Naive B cell (primary cell): ENCODE measurements around the gene MYOM1. TPM values are rescaled to one million over a fixed set of nuclear protein-coding genes. Genes with fewer than 3 reads are reported as not detected.
A peak's percentile ranks its signal among the peaks of the same experiment; 100 is the strongest.

Source experiments
- ATAC-seq, 2 donors: fragments of 150-1000 bp; cut with Tn5 transposase; 2 replicates each; pipeline ENCODE4 v1.10.0; 2021; ENCODE audit warnings: low read depth in 2 of 2, mild to moderate bottlenecking in 2 of 2, moderate library complexity in 2 of 2
- DNase-seq: peaks from one replicate; pipeline ENCODE4 v3.0.0; 2022
- H3K27ac Mint-ChIP-seq, 6 donors: one replicate each; pipeline ENCODE4 v1.8.0; 2020 to 2022; ENCODE audit warnings: mild to moderate bottlenecking in 6 of 6, mixed read lengths in 6 of 6, moderate library complexity in 5 of 6, inconsistent platforms in 2 of 6
- H3K27me3 Mint-ChIP-seq, 3 donors: one replicate each; pipeline ENCODE4 v1.8.0; 2021 to 2022; ENCODE audit warnings: mixed read lengths in 3 of 3, mild to moderate bottlenecking in 1 of 3
- H3K36me3 Mint-ChIP-seq, 2 donors: one replicate each; pipeline ENCODE4 v1.8.0; 2020 to 2022; ENCODE audit warnings: mixed read lengths in 2 of 2, inconsistent platforms in 1 of 2, mild to moderate bottlenecking in 1 of 2
- H3K4me1 Mint-ChIP-seq, 3 donors: one replicate each; pipeline ENCODE4 v1.8.0; 2020 to 2022; ENCODE audit warnings: mixed read lengths in 3 of 3, inconsistent platforms in 1 of 3, mild to moderate bottlenecking in 1 of 3, moderate library complexity in 1 of 3
- H3K4me3 Mint-ChIP-seq, 8 donors: one replicate each; pipeline ENCODE4 v1.8.0; 2020 to 2022; ENCODE audit warnings: mild to moderate bottlenecking in 8 of 8, mixed read lengths in 8 of 8, moderate library complexity in 8 of 8, inconsistent platforms in 2 of 8
- H3K9me3 Mint-ChIP-seq, 7 donors: one replicate each; pipeline ENCODE4 v1.8.0; 2020 to 2022; ENCODE audit warnings: mixed read lengths in 7 of 7, mild to moderate bottlenecking in 5 of 7, inconsistent platforms in 2 of 7, moderate library complexity in 1 of 7
- polyA plus RNA-seq, 6 donors: library from polyadenylated mRNA; unstranded; fragments of 300-500 nt; fragmentation: Illumina TruSeq; gene quantifications; one replicate each; pipeline ENCODE4 v1.2.3, GENCODE V29; 2021; ENCODE audit warnings: low read depth in 6 of 6

The MYOM1 gene
- polyA plus RNA-seq, 6 donors from 2014 or later, result 0.08 to 1.5 (median 0.85) TPM; not detected in 1

DNA sequence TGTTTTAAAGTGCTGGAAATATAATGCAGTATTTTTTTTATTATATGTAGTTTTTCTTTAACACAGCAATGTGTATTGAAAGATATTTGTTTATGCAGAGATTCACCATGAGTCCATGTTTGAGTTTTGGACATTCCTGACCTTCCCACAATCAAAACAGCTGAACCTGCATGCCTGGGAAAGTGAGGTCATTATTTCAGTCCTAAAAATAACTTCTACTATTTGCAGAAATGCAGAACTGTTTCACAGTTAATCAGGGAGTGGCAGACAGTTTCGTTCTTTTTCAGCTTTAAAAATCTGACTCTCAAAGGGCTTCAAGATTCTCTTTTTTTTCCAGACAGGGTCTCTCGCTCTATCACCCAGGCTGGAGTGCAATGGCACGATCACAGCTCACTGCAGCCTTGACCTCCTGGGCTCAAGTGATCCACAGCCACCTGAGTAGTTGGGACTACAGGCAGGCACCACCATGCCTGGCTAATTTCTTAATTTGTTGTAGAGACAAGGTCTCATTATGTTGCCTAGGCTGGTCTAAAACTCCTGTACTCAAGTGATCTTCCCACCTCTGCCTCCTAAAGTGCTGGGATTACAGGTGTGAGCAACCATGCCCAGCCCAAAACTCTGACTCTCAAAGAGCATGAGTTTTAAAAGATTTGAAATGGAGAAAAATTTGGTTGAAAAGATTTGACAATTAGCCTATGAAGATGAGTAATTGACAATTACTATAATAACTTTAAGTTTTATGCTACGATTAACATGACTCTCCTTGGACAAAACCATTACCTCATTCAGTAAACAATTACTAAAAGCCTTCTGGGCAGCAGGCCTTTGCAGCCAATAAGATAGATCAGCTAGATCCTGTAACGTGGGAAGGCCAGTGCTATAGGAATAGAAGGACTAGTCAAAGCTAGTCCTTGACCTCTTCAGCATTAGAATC is 37.2 kb upstream of the MYOM1 start:
- H3K9me3 Mint-ChIP-seq, result no peaks in the 10 kb centered on the region
- DNase-seq (no peak), ATAC-seq (no peak)
- H3K36me3 Mint-ChIP-seq, result peaks cover 18 to 31% of the 10 kb centered on the region in 2 donors
- H3K27me3 Mint-ChIP-seq, result no peaks in the 10 kb centered on the region
- H3K4me3 Mint-ChIP-seq, result peak overlapping the region; percentile 9 to 74 (median 51)
- peaks cover 59 to 79% (median 65%) of the 10 kb centered on the region in 3 donors for H3K4me1 Mint-ChIP-seq
- peak overlapping the region; percentile 78 to 98 (median 90) for H3K27ac Mint-ChIP-seq

DNA sequence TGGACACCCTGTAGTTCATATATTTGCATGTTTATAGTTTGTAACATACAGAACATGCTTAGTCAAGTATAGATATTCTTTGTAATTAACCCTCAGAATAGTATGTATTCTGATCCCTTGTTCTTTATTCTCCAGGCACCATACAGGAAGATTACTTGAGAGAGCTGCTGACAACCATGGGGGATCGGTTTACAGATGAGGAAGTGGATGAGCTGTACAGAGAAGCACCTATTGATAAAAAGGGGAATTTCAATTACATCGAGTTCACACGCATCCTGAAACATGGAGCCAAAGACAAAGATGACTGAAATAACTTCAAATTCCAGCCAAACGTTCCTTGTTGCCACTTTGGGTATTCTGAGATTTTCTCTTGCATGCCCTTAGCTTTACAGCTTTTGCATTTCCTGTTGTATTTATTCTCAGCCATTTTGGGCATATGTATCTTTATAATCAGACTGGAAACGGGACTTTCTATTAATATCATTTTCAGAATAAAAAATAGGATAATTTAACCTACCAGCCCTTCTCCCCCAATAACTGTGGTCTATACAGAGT is 35.9 kb upstream of the MYOM1 start:
- peaks cover 59 to 81% (median 66%) of the 10 kb centered on the region in 3 donors for H3K4me1 Mint-ChIP-seq
- H3K9me3 Mint-ChIP-seq, result no peaks in the 10 kb centered on the region
- DNase-seq, result no peak
- H3K36me3 Mint-ChIP-seq, result peaks cover 18 to 32% of the 10 kb centered on the region in 2 donors
- H3K27me3 Mint-ChIP-seq, result no peaks in the 10 kb centered on the region
- peak overlapping the region in 4 of 8 donors; percentile 8 to 68 (median 44) for H3K4me3 Mint-ChIP-seq
- peak; percentile 67 to 69 for ATAC-seq
- peak overlapping the region in 5 of 6 donors; percentile 41 to 98 (median 82) for H3K27ac Mint-ChIP-seq

- H3K4me1 Mint-ChIP-seq, result peaks cover 64 to 81% (median 67%) of the 10 kb centered on the region in 3 donors
- no peak overlapping the region for H3K4me3 Mint-ChIP-seq
- no peaks in the 10 kb centered on the region for H3K9me3 Mint-ChIP-seq
- H3K36me3 Mint-ChIP-seq, result peaks cover 18 to 36% of the 10 kb centered on the region in 2 donors
- ATAC-seq (no peak), DNase-seq (no peak)
- H3K27ac Mint-ChIP-seq, result peak overlapping the region in 3 of 6 donors; percentile 10 to 98 (median 35)
- H3K27me3 Mint-ChIP-seq, result no peaks in the 10 kb centered on the region
Observed at GRCh38 chr18:3254725-3255124, 35.0 kb upstream of the MYOM1 start.

DNA sequence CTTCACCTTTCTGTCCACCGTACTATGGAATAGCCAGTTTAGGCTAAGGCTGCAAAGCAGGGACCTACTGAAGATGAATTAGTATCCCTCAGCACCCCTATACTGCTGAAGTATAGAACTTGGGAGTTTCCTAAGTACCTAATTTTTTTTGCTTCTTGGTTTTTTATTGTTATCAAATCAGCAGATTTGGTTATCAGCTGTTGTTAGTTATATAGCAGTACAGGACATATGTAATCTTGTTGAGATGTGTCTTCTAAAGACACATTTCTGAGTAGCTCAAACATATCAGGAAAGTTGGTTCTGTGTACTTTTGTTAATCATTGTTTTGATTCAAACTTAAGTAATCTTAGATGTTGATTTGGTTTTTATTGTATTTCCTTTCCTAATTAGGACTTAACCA is 33.1 kb upstream of the MYOM1 start:
- H3K27ac Mint-ChIP-seq, result peak overlapping the region in 4 of 6 donors; percentile 20 to 79 (median 40)
- no peaks in the 10 kb centered on the region for H3K27me3 Mint-ChIP-seq
- H3K36me3 Mint-ChIP-seq, result peaks cover 18 to 29% of the 10 kb centered on the region in 2 donors
- no peak for DNase-seq
- H3K9me3 Mint-ChIP-seq, result no peaks in the 10 kb centered on the region
- no peak for ATAC-seq
- peak overlapping the region in 2 of 8 donors; percentile 42 to 55 for H3K4me3 Mint-ChIP-seq
- H3K4me1 Mint-ChIP-seq, result peaks cover 57 to 75% (median 62%) of the 10 kb centered on the region in 3 donors

DNA sequence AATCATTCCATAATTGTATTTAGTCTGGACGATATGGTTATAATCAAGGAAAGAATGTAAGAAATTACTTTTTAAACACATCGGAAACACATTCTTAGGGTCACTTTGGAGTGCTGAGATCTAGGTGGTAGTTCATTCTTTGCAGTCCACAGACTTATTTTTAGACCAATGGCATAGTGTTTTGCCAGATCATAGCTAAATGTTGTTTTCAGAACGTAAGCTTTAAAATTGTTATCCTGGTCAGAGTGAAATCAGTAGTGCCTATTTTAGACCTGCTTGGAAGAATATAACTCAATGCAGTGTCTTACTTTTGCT is 32.2 kb upstream of the MYOM1 start:
- no peak overlapping the region for H3K27ac Mint-ChIP-seq
- H3K4me3 Mint-ChIP-seq, result peak overlapping the region in 2 of 8 donors; percentile 7 to 16
- no peaks in the 10 kb centered on the region for H3K27me3 Mint-ChIP-seq
- ATAC-seq, result no peak
- H3K9me3 Mint-ChIP-seq, result no peaks in the 10 kb centered on the region
- peaks cover 18 to 26% of the 10 kb centered on the region in 2 donors for H3K36me3 Mint-ChIP-seq
- peaks cover 48 to 65% (median 52%) of the 10 kb centered on the region in 3 donors for H3K4me1 Mint-ChIP-seq
- no peak for DNase-seq

- H3K36me3 Mint-ChIP-seq, result peaks cover 15 to 26% of the 10 kb centered on the region in 2 donors
- ATAC-seq (no peak), DNase-seq (no peak)
- no peaks in the 10 kb centered on the region for H3K9me3 Mint-ChIP-seq
- H3K27ac Mint-ChIP-seq, result peak overlapping the region in 1 of 6 donors; percentile 12
- H3K4me1 Mint-ChIP-seq, result peaks cover 44 to 64% (median 51%) of the 10 kb centered on the region in 3 donors
- H3K4me3 Mint-ChIP-seq, result peak overlapping the region in 1 of 8 donors; percentile 7
- H3K27me3 Mint-ChIP-seq, result no peaks in the 10 kb centered on the region
Observed at GRCh38 chr18:3251249-3251962, 31.6 kb upstream of the MYOM1 start.

GRCh38 chr18:3250237-3251107 is 30.7 kb upstream of the MYOM1 start:
- Mint-ChIP-seq H3K9me3 (no peaks in the 10 kb centered on the region), H3K27ac (peak overlapping the region in 3 of 6 donors; percentile 37 to 67 (median 65)), H3K4me1 (peaks cover 43 to 65% (median 52%) of the 10 kb centered on the region in 3 donors), H3K4me3 (peak overlapping the region in 6 of 8 donors; percentile 1 to 97 (median 70)), H3K27me3 (no peaks in the 10 kb centered on the region), H3K36me3 (peaks cover 8 to 22% of the 10 kb centered on the region in 2 donors)
- DNase-seq (no peak), ATAC-seq (no peak)

GRCh38 chr18:3248658-3249359 is 29.0 kb upstream of the MYOM1 start:
- H3K27ac Mint-ChIP-seq, result peak overlapping the region; percentile 95 to 99 (median 98)
- no peaks in the 10 kb centered on the region for H3K9me3 Mint-ChIP-seq
- ATAC-seq (no peak), DNase-seq (peak; percentile 40)
- H3K27me3 Mint-ChIP-seq, result no peaks in the 10 kb centered on the region
- H3K4me1 Mint-ChIP-seq, result peaks cover 36 to 64% (median 48%) of the 10 kb centered on the region in 3 donors
- H3K36me3 Mint-ChIP-seq, result peaks cover 0 to 12% of the 10 kb centered on the region in 2 donors
- peak overlapping the region; percentile 84 to 99 (median 97) for H3K4me3 Mint-ChIP-seq

GRCh38 chr18:3248062-3248657 is 28.4 kb upstream of the MYOM1 start:
- peak overlapping the region; percentile 84 to 99 (median 97) for H3K4me3 Mint-ChIP-seq
- peak overlapping the region; percentile 95 to 99 (median 98) for H3K27ac Mint-ChIP-seq
- H3K4me1 Mint-ChIP-seq, result peaks cover 31 to 59% (median 43%) of the 10 kb centered on the region in 3 donors
- ATAC-seq (peak; percentile 2), DNase-seq (no peak)
- no peaks in the 10 kb centered on the region for H3K27me3 Mint-ChIP-seq
- H3K36me3 Mint-ChIP-seq, result peaks cover 0 to 7% of the 10 kb centered on the region in 2 donors
- H3K9me3 Mint-ChIP-seq, result no peaks in the 10 kb centered on the region

GRCh38 chr18:3247240-3248061 is 27.7 kb upstream of the MYOM1 start, which contains the start of gene MYL12A:
Gene MYL12A, plus strand, starts transcription at chr18:3247801. Its CDS starts 5,447 bp downstream, at chr18:3253248.
- Mint-ChIP-seq H3K4me1 (peaks cover 24 to 51% (median 38%) of the 10 kb centered on the region in 3 donors), H3K27me3 (no peaks in the 10 kb centered on the region), H3K27ac (peak within 1 kb of the TSS; percentile 97 to 99 (median 99)), H3K36me3 (peaks cover 0 to 5% of the 10 kb centered on the region in 2 donors), H3K4me3 (peak within 1 kb of the TSS; percentile 84 to 99 (median 97)), H3K9me3 (peaks cover 0 to 4% (median 0%) of the 10 kb centered on the region in 7 donors)
- ATAC-seq (peak; percentile 72), DNase-seq (peak; percentile 89)
